ENCODE results near the gene SMCHD1. TPM values are rescaled to one million over a fixed set of nuclear protein-coding genes. Genes with fewer than 3 reads are reported as not detected.
A peak's percentile ranks its signal among the peaks of the same experiment; 100 is the strongest.

The SMCHD1 gene
- 102 and 180 TPM in 2 replicates for total RNA-seq (2014; rRNA removed; shearing (Covaris generic); ENCODE audit: low replicate concordance)

- Histone ChIP-seq H2AFZ (ENCODE audit: low read length) (peak within 1 kb of the TSS; percentile 77), H3K9me2 (replicated peaks; ENCODE audit: insufficient read depth, low read length) (no peaks in the 10 kb centered on the region), H3K4me2 (ENCODE audit: low read depth, low read length, poor library complexity, severe bottlenecking) (peak within 1 kb of the TSS; percentile 67), H3K27me3 (ENCODE audit: low read length) (no peaks in the 10 kb centered on the region), H3K27ac (ENCODE audit: low read length) (peak within 1 kb of the TSS; percentile 80), H3K36me3 (ENCODE audit: insufficient read depth, low read length) (peaks cover 13% of the 10 kb centered on the region), H3K79me2 (ENCODE audit: low read length) (peaks cover 47% of the 10 kb centered on the region), H3K4me1 (ENCODE audit: low read length) (peaks cover 31% of the 10 kb centered on the region), H3K4me3 (ENCODE audit: low read length) (peak within 1 kb of the TSS; percentile 92), H4K20me1 (ENCODE audit: insufficient read depth, low read depth, low read length) (peaks cover 28% of the 10 kb centered on the region), H3K9ac (ENCODE audit: low read length) (peak within 1 kb of the TSS; percentile 95), H3K9me3 (ENCODE audit: low read length) (no peaks in the 10 kb centered on the region)
- DNase-seq = peak; percentile 92
Observed at GRCh38 chr18:2655178-2655953, at the start of gene SMCHD1. SMCHD1 (plus strand) TSS chr18:2655726; CDS start chr18:2656076, 350 bp downstream.

- Histone ChIP-seq H3K4me3 (ENCODE audit: low read length) (no peak overlapping the region), H3K79me2 (ENCODE audit: low read length) (no peaks in the 10 kb centered on the region), H2AFZ (ENCODE audit: low read length) (no peak overlapping the region), H3K4me2 (ENCODE audit: low read depth, low read length, poor library complexity, severe bottlenecking) (no peak overlapping the region), H3K9me2 (replicated peaks; ENCODE audit: insufficient read depth, low read length) (no peaks in the 10 kb centered on the region), H3K27me3 (ENCODE audit: low read length) (no peaks in the 10 kb centered on the region), H3K9me3 (ENCODE audit: low read length) (no peaks in the 10 kb centered on the region), H3K27ac (ENCODE audit: low read length) (no peak overlapping the region), H4K20me1 (ENCODE audit: insufficient read depth, low read depth, low read length) (no peaks in the 10 kb centered on the region), H3K4me1 (ENCODE audit: low read length) (no peaks in the 10 kb centered on the region), H3K36me3 (ENCODE audit: insufficient read depth, low read length) (peaks cover 61% of the 10 kb centered on the region), H3K9ac (ENCODE audit: low read length) (no peak overlapping the region)
- no peak for DNase-seq
Observed at GRCh38 chr18:2606335-2606734, 49.2 kb upstream of the SMCHD1 start.

DNA sequence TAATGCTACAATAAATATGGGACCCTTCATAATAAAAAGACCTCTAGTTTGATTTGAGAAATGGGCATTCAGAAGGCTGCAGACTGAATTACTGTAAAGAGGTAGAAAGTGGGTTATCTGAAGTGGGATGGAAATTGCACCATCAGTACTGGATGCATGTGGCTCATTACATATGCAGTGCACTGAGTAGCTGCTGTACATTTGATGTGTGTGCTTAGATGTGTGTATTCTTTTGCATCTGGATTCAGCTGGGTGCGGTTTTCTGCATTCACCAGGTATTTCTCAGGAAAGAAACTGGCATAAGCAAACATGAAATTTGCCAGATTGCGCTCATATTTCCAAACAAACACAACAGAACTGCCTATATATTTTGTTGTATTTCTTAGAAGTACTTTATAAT is 45.9 kb upstream of the SMCHD1 start:
- no peaks in the 10 kb centered on the region for H3K9me3 ChIP-seq (ENCODE audit: low read length)
- H4K20me1 ChIP-seq (ENCODE audit: insufficient read depth, low read depth, low read length) = no peaks in the 10 kb centered on the region
- H3K4me1 ChIP-seq (ENCODE audit: low read length) = no peaks in the 10 kb centered on the region
- H3K4me3 ChIP-seq (ENCODE audit: low read length) = no peak overlapping the region
- H3K9me2 ChIP-seq (replicated peaks; ENCODE audit: insufficient read depth, low read length) = no peaks in the 10 kb centered on the region
- H3K9ac ChIP-seq (ENCODE audit: low read length) = no peak overlapping the region
- no peak overlapping the region for H3K4me2 ChIP-seq (ENCODE audit: low read depth, low read length, poor library complexity, severe bottlenecking)
- no peak for DNase-seq
- peaks cover 62% of the 10 kb centered on the region for H3K36me3 ChIP-seq (ENCODE audit: insufficient read depth, low read length)
- H3K27me3 ChIP-seq (ENCODE audit: low read length) = no peaks in the 10 kb centered on the region
- H2AFZ ChIP-seq (ENCODE audit: low read length) = no peak overlapping the region
- no peaks in the 10 kb centered on the region for H3K79me2 ChIP-seq (ENCODE audit: low read length)
- no peak overlapping the region for H3K27ac ChIP-seq (ENCODE audit: low read length)

DNA sequence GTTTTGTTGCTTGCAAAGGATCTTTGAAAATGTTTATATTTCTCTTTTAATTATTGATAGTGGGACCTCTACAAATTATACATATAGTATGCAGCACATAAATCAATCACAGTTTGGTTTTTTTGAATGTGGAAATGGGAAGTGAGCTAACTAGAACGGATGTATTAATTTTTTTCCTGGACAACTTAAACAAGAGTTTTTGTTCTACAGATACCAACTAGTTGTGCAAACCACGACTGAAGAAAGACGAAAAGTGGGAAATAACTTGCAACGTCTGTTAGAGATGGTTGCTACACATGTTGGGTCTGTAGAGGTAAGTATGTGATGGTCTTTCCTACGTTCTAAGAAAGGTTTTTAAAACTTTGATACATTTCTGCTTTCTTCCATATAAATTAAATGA is 45.0 kb upstream of the SMCHD1 start:
- no peaks in the 10 kb centered on the region for H3K79me2 ChIP-seq (ENCODE audit: low read length)
- no peak overlapping the region for H3K4me2 ChIP-seq (ENCODE audit: low read depth, low read length, poor library complexity, severe bottlenecking)
- no peaks in the 10 kb centered on the region for H3K9me2 ChIP-seq (replicated peaks; ENCODE audit: insufficient read depth, low read length)
- H3K9ac ChIP-seq (ENCODE audit: low read length) = no peak overlapping the region
- no peak overlapping the region for H2AFZ ChIP-seq (ENCODE audit: low read length)
- H4K20me1 ChIP-seq (ENCODE audit: insufficient read depth, low read depth, low read length) = no peaks in the 10 kb centered on the region
- H3K36me3 ChIP-seq (ENCODE audit: insufficient read depth, low read length) = peaks cover 66% of the 10 kb centered on the region
- H3K27ac ChIP-seq (ENCODE audit: low read length) = no peak overlapping the region
- H3K4me3 ChIP-seq (ENCODE audit: low read length) = no peak overlapping the region
- H3K4me1 ChIP-seq (ENCODE audit: low read length) = no peaks in the 10 kb centered on the region
- no peaks in the 10 kb centered on the region for H3K27me3 ChIP-seq (ENCODE audit: low read length)
- no peaks in the 10 kb centered on the region for H3K9me3 ChIP-seq (ENCODE audit: low read length)
- no peak for DNase-seq

- no peak overlapping the region for H3K27ac ChIP-seq (ENCODE audit: low read length)
Observed at GRCh38 chr18:2612996-2613395, 42.5 kb upstream of the SMCHD1 start.

DNA sequence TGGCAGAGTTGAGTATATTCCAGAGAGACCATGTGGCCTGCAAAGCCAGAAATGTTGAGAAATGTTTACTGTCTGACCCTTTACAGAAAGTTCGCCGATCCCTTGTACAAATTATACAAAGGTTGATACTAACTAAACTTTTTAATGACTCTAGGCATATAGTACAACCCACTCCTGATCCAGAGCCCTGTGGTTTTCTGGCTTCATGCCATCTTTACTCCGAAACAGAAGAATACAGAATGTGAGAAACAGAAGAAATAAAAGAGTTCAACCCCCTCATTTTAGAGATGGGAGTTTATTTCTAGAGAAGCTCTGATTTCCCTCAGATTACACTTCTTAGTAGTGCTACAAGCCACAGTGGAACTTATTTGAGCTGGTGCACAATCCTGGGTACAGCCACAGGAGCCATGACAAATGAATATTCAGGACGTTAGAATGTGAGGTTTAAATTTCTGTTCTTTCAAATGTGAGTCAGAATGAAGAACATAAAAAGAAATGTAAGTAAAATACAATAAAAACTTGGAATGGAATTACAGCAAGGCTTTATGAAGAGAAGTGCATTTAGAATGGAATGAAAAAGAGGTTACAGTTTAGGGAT is 38.0 kb upstream of the SMCHD1 start:
- H3K9me3 ChIP-seq (ENCODE audit: low read length) = no peaks in the 10 kb centered on the region
- H3K9me2 ChIP-seq (replicated peaks; ENCODE audit: insufficient read depth, low read length) = no peaks in the 10 kb centered on the region
- H3K4me1 ChIP-seq (ENCODE audit: low read length) = no peaks in the 10 kb centered on the region
- no peaks in the 10 kb centered on the region for H4K20me1 ChIP-seq (ENCODE audit: insufficient read depth, low read depth, low read length)
- H3K27me3 ChIP-seq (ENCODE audit: low read length) = no peaks in the 10 kb centered on the region
- H3K27ac ChIP-seq (ENCODE audit: low read length) = no peak overlapping the region
- H3K79me2 ChIP-seq (ENCODE audit: low read length) = no peaks in the 10 kb centered on the region
- no peak overlapping the region for H2AFZ ChIP-seq (ENCODE audit: low read length)
- no peak overlapping the region for H3K9ac ChIP-seq (ENCODE audit: low read length)
- H3K36me3 ChIP-seq (ENCODE audit: insufficient read depth, low read length) = peaks cover 29% of the 10 kb centered on the region
- H3K4me2 ChIP-seq (ENCODE audit: low read depth, low read length, poor library complexity, severe bottlenecking) = no peak overlapping the region
- DNase-seq = no peak
- H3K4me3 ChIP-seq (ENCODE audit: low read length) = no peak overlapping the region

More at GRCh38 chr18:2612996-2613395, 42.5 kb upstream of the SMCHD1 start:
- Histone ChIP-seq H3K36me3 (ENCODE audit: insufficient read depth, low read length) (peaks cover 53% of the 10 kb centered on the region), H3K4me1 (ENCODE audit: low read length) (no peaks in the 10 kb centered on the region), H3K9me3 (ENCODE audit: low read length) (no peaks in the 10 kb centered on the region), H3K27me3 (ENCODE audit: low read length) (no peaks in the 10 kb centered on the region), H2AFZ (ENCODE audit: low read length) (no peak overlapping the region), H3K9ac (ENCODE audit: low read length) (no peak overlapping the region), H3K4me3 (ENCODE audit: low read length) (no peak overlapping the region), H3K79me2 (ENCODE audit: low read length) (no peaks in the 10 kb centered on the region), H3K4me2 (ENCODE audit: low read depth, low read length, poor library complexity, severe bottlenecking) (no peak overlapping the region), H3K9me2 (replicated peaks; ENCODE audit: insufficient read depth, low read length) (no peaks in the 10 kb centered on the region), H4K20me1 (ENCODE audit: insufficient read depth, low read depth, low read length) (no peaks in the 10 kb centered on the region)
- DNase-seq = no peak

GRCh38 chr18:2618009-2618408 is 37.5 kb upstream of the SMCHD1 start:
- H2AFZ ChIP-seq (ENCODE audit: low read length) = no peak overlapping the region
- no peak overlapping the region for H3K4me3 ChIP-seq (ENCODE audit: low read length)
- no peaks in the 10 kb centered on the region for H3K79me2 ChIP-seq (ENCODE audit: low read length)
- no peak for DNase-seq
- H3K27ac ChIP-seq (ENCODE audit: low read length) = no peak overlapping the region
- no peak overlapping the region for H3K9ac ChIP-seq (ENCODE audit: low read length)
- no peak overlapping the region for H3K4me2 ChIP-seq (ENCODE audit: low read depth, low read length, poor library complexity, severe bottlenecking)
- H3K27me3 ChIP-seq (ENCODE audit: low read length) = no peaks in the 10 kb centered on the region
- no peaks in the 10 kb centered on the region for H3K9me3 ChIP-seq (ENCODE audit: low read length)
- no peaks in the 10 kb centered on the region for H3K4me1 ChIP-seq (ENCODE audit: low read length)
- no peaks in the 10 kb centered on the region for H3K9me2 ChIP-seq (replicated peaks; ENCODE audit: insufficient read depth, low read length)
- H4K20me1 ChIP-seq (ENCODE audit: insufficient read depth, low read depth, low read length) = no peaks in the 10 kb centered on the region
- peaks cover 24% of the 10 kb centered on the region for H3K36me3 ChIP-seq (ENCODE audit: insufficient read depth, low read length)

GRCh38 chr18:2625217-2625616 is 30.3 kb upstream of the SMCHD1 start:
- DNase-seq = no peak
- Histone ChIP-seq H3K4me3 (ENCODE audit: low read length) (no peak overlapping the region), H3K79me2 (ENCODE audit: low read length) (no peaks in the 10 kb centered on the region), H3K9me2 (replicated peaks; ENCODE audit: insufficient read depth, low read length) (no peaks in the 10 kb centered on the region), H3K36me3 (ENCODE audit: insufficient read depth, low read length) (no peaks in the 10 kb centered on the region), H3K4me1 (ENCODE audit: low read length) (no peaks in the 10 kb centered on the region), H3K4me2 (ENCODE audit: low read depth, low read length, poor library complexity, severe bottlenecking) (no peak overlapping the region), H3K9ac (ENCODE audit: low read length) (no peak overlapping the region), H2AFZ (ENCODE audit: low read length) (no peak overlapping the region), H3K9me3 (ENCODE audit: low read length) (no peaks in the 10 kb centered on the region), H4K20me1 (ENCODE audit: insufficient read depth, low read depth, low read length) (no peaks in the 10 kb centered on the region), H3K27ac (ENCODE audit: low read length) (no peak overlapping the region), H3K27me3 (ENCODE audit: low read length) (no peaks in the 10 kb centered on the region)
